Parathyroid adenoma (tissue), 2 donors: ENCODE measurements around the gene SEMA3F.
A peak's percentile ranks its signal among the peaks of the same experiment; 100 is the strongest.

Source experiments
- H2AFZ ChIP-seq: fragments of 300-600 bp; sonication (generic); one replicate; pipeline ENCODE4 v1.7.0; 2017; ENCODE audit warnings: antibody characterized with exemption, mild to moderate bottlenecking
- H3K27ac ChIP-seq: fragments of 300-600 bp; sonication (generic); one replicate; pipeline ENCODE4 v1.7.0; 2017
- H3K27me3 ChIP-seq: fragments of 300-600 bp; sonication (generic); one replicate; pipeline ENCODE4 v1.7.0; 2017; ENCODE audit warnings: low read length; ENCODE audit not compliant: control insufficient read depth, insufficient read depth
- H3K36me3 ChIP-seq: fragments of 300-600 bp; sonication (generic); one replicate; pipeline ENCODE4 v1.7.0; 2017; ENCODE audit warnings: low read length; ENCODE audit not compliant: control insufficient read depth, insufficient read depth
- H3K4me1 ChIP-seq: fragments of 300-600 bp; sonication (generic); one replicate; pipeline ENCODE4 v1.7.0; 2017; ENCODE audit warnings: control low read depth
- H3K4me2 ChIP-seq: fragments of 300-600 bp; sonication (generic); one replicate; pipeline ENCODE4 v1.7.0; 2017; ENCODE audit warnings: low read length
- H3K4me3 ChIP-seq: fragments of 300-600 bp; sonication (generic); one replicate; pipeline ENCODE4 v1.7.0; 2017; ENCODE audit warnings: low read depth, low read length
- H3K79me2 ChIP-seq: fragments of 300-600 bp; sonication (generic); one replicate; pipeline ENCODE4 v1.7.0; 2017; ENCODE audit warnings: control low read depth
- H3K9ac ChIP-seq: fragments of 300-600 bp; sonication (generic); one replicate; pipeline ENCODE4 v1.7.0; 2017; ENCODE audit warnings: mild to moderate bottlenecking
- H3K9me3 ChIP-seq: fragments of 300-600 bp; sonication (generic); one replicate; pipeline ENCODE4 v1.7.0; 2017; ENCODE audit warnings: low read length; ENCODE audit not compliant: control insufficient read depth
- TF ChIP-seq, protein P1 (sequence below): fragments of 300-600 bp; sonication (generic); IDR thresholded peaks from one replicate; pipeline ENCODE4 v1.7.0; 2017; ENCODE audit warnings: antibody characterized with exemption, mild to moderate bottlenecking
- donor health status: primary hyperparathyroidism.

Gene SEMA3F

DNA sequence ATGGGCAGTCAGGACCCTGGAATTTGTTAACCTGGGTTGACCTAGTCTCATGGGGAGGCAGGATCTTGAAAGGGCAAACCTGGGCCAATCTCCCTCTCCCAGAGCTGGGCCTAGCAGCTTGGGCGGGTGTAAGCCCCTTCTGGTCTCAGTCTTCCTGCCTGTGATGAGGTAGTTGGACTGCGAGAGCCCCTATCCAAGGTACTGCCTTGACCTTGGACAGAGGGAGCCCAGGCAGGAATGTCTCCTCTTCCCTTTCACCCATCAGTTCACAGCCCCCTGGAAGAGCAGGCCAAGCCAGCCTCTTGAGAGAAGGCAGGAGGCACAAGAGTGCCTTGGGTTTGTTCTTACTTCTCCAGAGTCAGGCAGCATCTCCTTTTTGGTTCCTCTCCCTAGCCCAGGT is 24.7 kb upstream of the SEMA3F start:
- Histone ChIP-seq H3K27me3 (no peaks in the 10 kb centered on the region), H2AFZ (no peak overlapping the region), H3K27ac (no peak overlapping the region), H3K79me2 (no peaks in the 10 kb centered on the region), H3K4me3 (no peak overlapping the region), H3K9ac (no peak overlapping the region), H3K4me1 (peaks cover 18% of the 10 kb centered on the region), H3K9me3 (no peaks in the 10 kb centered on the region), H3K36me3 (no peaks in the 10 kb centered on the region), H3K4me2 (no peak overlapping the region)
- TF ChIP-seq, protein P1, sequence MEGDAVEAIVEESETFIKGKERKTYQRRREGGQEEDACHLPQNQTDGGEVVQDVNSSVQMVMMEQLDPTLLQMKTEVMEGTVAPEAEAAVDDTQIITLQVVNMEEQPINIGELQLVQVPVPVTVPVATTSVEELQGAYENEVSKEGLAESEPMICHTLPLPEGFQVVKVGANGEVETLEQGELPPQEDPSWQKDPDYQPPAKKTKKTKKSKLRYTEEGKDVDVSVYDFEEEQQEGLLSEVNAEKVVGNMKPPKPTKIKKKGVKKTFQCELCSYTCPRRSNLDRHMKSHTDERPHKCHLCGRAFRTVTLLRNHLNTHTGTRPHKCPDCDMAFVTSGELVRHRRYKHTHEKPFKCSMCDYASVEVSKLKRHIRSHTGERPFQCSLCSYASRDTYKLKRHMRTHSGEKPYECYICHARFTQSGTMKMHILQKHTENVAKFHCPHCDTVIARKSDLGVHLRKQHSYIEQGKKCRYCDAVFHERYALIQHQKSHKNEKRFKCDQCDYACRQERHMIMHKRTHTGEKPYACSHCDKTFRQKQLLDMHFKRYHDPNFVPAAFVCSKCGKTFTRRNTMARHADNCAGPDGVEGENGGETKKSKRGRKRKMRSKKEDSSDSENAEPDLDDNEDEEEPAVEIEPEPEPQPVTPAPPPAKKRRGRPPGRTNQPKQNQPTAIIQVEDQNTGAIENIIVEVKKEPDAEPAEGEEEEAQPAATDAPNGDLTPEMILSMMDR: no peak

DNA sequence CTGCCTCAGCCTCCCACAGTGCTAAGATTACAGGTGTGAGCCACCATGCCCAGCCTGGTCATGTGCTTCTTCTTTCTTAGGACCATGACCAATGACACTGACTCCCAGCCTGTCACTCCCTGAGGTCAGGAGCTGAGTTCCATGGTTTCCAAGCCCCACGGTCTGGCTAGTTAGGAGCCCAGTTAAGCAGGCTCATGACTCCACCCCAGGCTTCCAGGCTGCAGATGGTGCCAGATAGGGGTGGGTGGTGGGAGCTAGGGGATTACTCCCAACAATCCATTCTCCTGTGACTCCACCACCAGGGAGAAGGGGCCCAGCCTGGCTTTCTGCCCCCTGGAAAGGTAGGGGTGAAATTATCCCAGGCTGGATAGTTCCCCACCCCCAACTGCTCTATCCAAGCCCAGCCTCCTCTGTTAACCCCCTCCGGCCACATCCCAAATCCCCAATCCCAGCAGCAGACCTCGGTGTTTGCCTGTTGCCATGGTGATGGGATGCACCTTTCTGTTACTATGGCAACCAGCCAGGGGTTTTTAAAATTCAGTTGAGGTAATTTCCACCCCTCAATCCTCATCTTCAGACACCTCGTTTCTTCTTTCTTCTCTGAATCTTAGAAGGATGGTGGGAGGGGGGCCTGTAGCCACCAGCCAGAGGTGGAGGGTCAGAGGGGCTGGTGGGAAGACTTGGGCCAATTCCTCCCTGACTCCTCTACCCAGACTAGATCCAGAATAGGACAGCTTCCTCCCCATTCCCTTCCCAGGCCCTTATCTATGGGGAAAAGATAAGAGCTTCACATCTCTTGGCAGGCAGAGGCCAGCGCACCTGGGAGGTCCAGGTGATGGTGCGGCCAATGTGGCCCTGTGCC is 22.5 kb upstream of the SEMA3F start:
- H3K4me1 ChIP-seq: peaks cover 22% of the 10 kb centered on the region
- H3K27ac ChIP-seq: no peak overlapping the region
- H3K79me2 ChIP-seq: no peaks in the 10 kb centered on the region
- no peak overlapping the region for H3K9ac ChIP-seq
- H3K4me3 ChIP-seq: no peak overlapping the region
- H3K36me3 ChIP-seq: no peaks in the 10 kb centered on the region
- H3K9me3 ChIP-seq: no peaks in the 10 kb centered on the region
- H2AFZ ChIP-seq: no peak overlapping the region
- TF ChIP-seq, protein P1: no peak
- H3K4me2 ChIP-seq: no peak overlapping the region
- no peaks in the 10 kb centered on the region for H3K27me3 ChIP-seq

DNA sequence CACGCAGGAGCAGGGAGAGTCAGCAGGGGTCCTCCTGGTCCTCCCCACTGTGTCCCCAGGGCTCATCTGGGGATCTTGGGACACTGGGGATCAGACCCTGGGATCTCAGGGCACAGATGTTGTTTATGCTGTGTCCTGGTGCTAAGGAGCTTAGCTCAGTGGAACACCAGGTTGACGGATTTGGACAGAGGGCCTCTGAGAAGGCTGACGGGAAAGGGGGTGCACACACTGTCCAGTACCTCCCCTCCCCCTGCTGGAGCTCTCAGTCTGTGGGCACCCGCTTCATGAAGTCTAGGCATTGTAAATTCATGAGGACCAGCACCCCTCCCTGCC is 21.9 kb upstream of the SEMA3F start:
- Histone ChIP-seq H3K9ac (no peak overlapping the region), H3K4me2 (no peak overlapping the region), H3K27me3 (no peaks in the 10 kb centered on the region), H3K27ac (no peak overlapping the region), H3K4me1 (peaks cover 28% of the 10 kb centered on the region), H2AFZ (no peak overlapping the region), H3K9me3 (no peaks in the 10 kb centered on the region), H3K4me3 (no peak overlapping the region), H3K79me2 (no peaks in the 10 kb centered on the region), H3K36me3 (no peaks in the 10 kb centered on the region)
- TF ChIP-seq, protein P1: no peak

DNA sequence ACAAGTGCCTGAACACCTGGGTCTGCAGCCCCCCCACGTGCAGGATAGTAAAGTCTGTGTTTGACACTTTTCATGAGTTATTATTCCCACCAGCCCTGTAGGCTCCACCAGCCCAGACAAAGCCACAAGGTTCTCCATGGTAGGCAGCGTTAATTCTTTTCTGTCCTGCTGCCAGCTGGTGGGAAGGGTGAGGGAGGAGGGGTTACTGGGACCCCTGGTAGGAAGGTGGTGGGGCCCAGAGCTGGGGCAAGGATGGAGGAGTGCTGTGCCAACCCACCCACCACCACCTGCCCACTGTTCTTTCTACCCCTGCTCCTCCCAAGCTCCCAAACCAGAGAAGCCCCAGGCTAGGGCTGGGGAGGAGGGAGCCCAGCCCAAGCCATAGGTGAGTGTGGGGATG is 20.8 kb upstream of the SEMA3F start:
- TF ChIP-seq, protein P1: no peak
- H3K4me3 ChIP-seq: no peak overlapping the region
- no peak overlapping the region for H3K27ac ChIP-seq
- no peaks in the 10 kb centered on the region for H3K36me3 ChIP-seq
- H3K4me2 ChIP-seq: no peak overlapping the region
- H3K79me2 ChIP-seq: no peaks in the 10 kb centered on the region
- no peak overlapping the region for H2AFZ ChIP-seq
- H3K27me3 ChIP-seq: no peaks in the 10 kb centered on the region
- no peaks in the 10 kb centered on the region for H3K9me3 ChIP-seq
- peaks cover 40% of the 10 kb centered on the region for H3K4me1 ChIP-seq
- no peak overlapping the region for H3K9ac ChIP-seq

DNA sequence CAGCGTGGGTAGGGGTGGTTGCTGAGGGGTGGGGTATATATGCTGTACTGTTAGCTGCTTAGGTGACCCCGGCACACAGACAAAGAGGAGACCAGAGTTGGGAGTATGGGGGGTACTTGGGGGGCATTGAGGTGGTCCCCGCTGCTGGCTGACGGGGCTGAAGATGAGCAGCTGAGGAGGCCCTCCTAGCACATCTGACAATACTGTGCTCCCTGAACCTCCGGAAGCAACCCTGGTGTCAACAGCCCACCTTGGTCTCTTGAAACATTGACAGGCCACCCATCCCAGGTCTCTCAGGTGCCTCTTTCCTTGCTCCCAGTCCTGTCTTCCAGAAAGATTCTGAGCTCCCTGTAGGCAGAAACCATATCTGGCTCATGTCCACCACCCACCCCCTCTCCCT is 19.2 kb upstream of the SEMA3F start:
- Histone ChIP-seq H3K4me1 (peaks cover 46% of the 10 kb centered on the region), H3K27ac (peak overlapping the region; percentile 94), H3K9me3 (no peaks in the 10 kb centered on the region), H3K4me3 (no peak overlapping the region), H3K27me3 (no peaks in the 10 kb centered on the region), H3K9ac (no peak overlapping the region), H3K36me3 (no peaks in the 10 kb centered on the region), H3K4me2 (no peak overlapping the region), H3K79me2 (no peaks in the 10 kb centered on the region), H2AFZ (peak overlapping the region; percentile 70)
- TF ChIP-seq, protein P1: no peak
